Stimulated activated naive CD4-positive, alpha-beta T cell treated with Interleukin-2 at 50 U/mL for 16 hours (primary cell): ENCODE results near the gene KIRREL3.

Experiments used
- DNase-seq: peaks from one replicate; lab custom pipeline; 2025; lab: John Stamatoyannopoulos, UW

Gene KIRREL3

DNA sequence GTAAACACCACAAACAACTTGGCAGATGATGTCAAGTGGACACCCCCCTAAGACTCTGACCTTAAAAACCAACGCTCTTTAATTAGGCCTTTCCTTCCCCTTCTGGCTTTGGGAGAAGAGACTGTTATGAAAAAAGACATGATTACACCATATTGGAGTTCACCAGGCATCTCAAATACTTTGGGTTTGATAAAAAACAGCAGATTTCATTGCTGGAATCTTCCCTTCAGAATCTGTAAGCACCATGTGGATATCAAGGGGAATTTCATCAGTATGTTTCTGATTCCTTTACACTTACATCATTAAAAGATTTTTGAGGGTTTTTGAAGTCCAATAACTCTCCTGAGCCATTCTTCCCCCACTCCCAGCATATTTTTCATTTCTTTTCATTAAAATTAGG lies 85.6 kb downstream of the KIRREL3 start:
- DNase-seq: no peak

DNA sequence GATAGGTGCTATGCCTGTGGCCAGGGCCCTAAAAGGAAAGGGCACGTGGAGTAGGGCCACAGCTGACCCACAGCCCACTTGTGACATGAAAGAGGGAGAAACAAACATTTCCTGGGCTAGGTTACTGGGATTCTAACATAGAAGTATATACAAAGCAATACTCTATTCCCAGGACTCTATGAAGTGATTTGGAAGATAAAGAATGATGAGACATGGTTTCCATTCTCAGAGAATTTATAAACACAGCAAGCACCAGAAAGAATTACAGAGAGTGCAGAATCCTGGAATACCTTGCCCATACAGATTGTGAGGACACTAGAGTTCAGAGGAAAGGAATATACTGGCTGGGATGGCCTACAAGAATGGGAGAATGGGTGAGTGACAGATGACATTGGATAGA lies 86.4 kb downstream of the KIRREL3 start:
- no peak for DNase-seq

DNA sequence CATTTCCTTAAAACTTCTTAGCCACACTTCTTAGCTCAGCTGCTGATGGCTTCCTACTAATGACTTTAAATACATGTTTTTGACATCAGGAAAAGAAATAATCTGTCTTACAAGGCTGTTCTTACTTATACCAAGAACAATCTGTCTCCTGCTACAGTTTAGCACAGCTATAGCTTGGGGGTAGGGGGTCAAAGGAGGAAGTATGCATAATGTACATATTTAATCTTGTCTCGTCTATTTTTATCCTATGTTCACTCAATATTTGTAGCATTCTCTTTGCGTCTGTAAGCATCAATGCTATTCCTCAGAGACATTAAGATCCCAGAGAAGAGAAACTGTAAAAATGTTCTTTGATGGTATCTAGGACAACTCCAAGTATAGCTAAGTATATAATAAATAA lies 96.0 kb downstream of the KIRREL3 start:
- no peak for DNase-seq

DNA sequence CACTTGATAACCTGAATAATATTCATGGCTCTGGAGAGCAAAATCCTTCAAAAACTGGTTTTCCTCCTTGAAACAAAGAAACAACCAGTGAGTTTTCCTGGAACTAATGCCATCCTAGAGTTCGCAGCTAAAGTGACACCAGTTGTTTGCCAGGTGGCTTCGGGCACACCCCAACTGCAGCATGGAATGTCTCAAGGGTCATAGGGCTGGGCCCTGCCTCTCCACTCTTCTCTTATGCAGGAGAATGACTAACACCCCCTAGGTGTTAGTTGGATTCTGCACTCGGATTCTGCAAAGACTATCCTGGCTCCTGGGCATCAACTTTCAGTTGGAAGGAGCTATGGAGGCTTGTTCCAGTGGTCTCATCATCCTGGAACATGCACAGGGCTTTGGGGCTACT lies 98.8 kb downstream of the KIRREL3 start:
- no peak for DNase-seq

DNA sequence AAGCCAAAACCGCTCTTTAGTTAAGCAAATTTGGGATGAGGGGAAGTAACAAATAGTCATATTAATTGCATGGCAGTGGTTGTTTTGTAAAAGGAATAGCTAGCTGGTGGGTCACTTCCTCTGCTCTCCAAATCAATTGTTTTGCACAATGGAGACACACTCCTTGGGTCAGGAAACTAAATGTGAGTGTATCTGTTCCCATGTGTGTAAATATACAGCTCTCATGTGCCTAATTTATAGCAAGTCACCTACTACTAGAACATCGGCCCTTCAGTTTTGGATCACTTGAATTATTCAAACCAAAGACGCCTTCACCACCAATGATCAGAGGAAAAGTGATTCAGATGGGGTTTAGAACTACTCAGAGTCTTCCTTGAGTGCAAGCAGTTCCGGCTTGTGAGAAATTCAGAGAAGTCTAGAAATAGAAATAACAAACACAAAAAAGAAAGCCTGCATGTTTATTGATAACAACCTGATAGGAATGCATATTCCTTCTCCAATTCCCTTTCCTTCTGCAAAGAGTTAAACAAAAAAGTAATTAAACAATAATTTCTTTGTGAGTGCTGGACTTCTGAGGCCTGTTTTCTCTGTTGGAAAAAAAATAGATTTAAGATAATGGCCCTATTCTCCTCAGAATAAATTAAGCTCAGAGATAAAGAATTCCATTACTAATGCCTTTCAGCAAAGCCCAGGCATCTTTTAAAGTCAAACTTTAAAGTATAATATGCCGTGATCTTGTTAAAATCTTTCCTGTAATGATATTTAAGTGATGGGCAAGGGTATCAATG lies 100.4 kb downstream of the KIRREL3 start:
- DNase-seq: no peak

DNA sequence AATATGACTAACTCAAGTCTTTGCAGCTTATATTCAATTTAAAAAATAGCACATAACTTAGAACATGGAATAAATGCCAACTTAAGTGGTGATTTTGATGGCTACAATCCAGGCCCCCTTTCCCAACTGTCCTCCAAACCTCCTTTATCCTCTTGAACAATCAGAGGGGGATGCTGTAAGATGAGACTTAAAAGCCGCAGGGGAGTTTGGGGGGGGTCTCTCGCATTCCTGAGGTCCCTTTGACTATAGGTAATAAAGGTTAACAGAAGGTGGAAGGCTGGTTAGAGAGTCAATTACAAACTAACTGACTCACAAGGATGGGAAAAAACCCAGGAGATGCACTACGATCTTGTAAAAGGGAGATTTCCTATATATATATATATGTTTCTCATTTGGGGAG lies 101.8 kb downstream of the KIRREL3 start:
- DNase-seq: no peak

DNA sequence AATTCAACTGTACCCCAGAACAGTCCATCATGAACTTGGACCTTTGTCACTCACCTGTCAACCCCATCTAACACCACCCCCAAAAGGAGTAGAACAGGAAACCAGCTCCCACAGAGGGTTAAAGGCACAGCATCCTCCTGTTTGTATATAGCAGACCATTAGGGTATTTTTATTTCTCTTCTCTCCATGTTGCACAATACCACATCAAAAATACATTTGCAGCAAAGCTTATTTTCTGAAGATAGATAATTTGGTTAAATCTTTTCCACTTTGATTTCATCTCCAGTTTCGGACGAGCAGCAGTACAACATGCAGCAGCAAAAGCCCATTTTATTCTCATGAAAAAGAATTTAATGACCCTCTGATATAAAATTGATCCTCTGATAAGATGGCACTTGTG lies 103.1 kb downstream of the KIRREL3 start:
- no peak for DNase-seq

DNA sequence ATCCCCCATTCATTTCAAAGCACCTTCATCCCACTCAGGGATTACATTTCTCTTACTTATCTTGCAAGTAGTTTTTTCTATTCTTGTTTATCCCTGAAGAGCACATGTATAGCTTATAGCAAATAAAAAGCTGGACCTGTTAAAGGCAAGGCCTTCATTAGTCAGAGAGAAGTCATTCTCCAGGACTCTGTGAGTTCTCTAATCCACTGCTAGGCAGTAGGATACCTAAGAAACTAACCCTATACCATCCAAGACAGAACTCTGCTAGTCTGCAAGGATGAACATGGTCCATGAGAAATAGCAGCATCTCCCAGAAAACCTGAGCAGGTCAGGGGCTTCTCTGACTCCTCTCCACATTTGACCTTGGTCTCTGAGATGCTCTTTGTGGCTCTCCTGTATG lies 104.5 kb downstream of the KIRREL3 start:
- no peak for DNase-seq

DNA sequence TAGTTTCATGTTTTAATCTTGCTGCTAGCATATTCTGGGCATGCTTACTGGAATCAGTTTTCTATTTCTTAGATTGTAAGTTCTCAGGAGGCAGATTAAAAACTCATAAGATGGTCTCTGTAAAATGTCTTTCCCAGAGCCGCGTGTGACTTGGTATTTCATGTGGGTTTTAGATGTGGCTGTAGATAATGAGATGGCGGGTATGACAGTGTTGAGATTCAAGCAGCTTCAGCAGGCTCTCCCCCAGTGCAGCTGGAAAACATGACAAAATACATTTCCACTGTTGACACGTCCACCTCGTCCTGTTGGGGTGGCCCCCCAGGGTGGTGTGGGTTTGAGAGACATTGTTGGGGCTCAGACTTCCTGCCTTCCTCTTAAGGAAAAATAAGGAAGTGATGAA lies 106.8 kb downstream of the KIRREL3 start:
- no peak for DNase-seq

DNA sequence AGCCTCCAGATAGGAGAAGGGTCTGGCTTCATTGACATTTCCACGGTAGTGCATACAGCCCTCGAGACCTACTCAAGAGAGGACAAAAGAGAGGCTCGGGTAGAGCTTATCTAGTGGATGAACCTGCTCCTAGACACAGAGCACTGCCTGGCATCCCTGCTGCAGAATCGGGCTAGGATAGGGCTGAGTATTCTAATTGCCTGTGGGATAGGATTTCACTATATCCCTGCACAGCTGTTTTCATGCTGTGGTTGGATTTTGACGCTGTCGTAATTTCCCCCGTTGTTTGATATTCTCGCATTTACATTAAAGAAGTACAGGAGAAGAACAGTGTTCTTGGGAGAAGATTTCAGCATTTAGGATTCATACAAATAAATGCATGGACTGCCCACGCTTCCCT lies 107.8 kb downstream of the KIRREL3 start:
- no peak for DNase-seq

DNA sequence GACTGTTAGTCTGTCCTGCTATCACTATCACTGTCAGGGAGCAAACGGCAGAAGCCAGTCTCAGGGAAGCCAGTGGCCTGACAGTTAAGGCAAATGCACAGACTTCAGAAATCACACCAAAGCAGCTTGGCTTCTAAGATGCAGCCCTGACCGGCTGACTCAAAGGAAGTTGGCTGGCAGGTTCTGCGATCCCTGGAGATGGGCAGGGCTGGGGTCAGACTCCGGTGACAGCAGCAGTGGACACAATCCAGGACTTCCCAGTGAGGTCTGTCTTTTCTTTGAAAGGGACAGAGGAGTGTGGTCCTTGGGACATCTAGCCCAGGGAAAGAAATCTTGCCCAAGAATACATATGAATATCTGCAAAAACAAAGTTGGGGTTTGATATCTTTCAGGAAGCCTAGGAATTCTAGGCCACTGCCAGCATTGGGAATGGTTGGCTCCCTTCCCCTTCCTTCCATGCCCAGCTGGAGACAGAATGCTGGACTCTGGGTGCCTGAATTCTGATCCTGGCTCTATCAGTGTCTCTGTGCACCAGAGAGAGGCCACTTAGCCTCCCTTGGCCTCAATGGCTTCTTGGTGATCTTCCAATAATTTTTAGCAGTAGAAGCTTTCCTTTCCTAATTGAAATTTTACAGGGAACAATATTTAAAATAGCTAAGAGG lies 108.9 kb downstream of the KIRREL3 start:
- no peak for DNase-seq

DNA sequence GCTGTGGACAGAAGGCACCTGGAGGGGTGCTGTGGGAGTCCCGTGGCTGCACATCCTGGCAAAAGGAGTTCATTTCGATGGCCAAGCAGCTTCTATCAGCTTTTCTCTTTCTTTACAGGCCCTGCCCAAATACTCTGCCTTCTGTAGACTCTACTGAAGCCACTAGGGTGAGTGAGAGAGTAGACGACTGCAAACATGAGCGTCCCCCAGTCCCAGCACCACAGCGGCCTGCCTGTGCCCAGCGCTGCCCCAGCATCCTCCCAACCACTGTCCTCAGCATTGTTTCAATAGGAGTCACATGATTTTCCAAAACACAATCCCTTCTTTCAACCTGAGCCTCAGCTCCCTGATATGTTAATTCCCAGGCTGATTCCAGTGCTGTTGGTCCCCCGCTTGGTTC lies 110.0 kb downstream of the KIRREL3 start:
- no peak for DNase-seq

DNA sequence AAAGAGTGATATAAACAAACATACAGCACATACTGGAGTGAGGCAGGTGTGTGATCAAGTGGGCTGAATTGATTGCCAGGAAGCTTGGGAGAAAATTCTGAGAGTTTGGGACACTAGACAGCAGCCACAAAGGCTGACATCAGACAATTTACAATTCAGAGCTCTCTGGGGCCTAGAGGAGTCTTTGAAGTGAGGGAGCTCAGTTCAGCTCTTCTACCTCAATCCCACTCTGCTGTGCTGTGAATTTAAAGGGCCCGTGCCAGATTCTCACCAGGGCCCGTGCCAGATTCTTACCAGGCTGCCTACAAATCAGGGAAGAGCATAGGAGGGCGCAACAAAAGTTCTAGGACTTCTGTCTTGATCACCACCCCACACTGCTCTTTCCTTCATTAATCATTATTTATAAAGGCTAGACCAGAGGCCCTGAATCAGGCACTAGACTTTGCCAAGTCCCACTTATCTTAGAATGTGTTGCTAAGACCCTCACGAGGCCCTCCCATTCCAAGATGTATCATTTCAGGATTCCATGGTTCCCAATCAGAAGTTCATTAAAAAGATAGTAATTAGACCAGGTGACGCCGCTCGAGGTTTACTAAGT lies 112.4 kb downstream of the KIRREL3 start:
- DNase-seq: no peak

DNA sequence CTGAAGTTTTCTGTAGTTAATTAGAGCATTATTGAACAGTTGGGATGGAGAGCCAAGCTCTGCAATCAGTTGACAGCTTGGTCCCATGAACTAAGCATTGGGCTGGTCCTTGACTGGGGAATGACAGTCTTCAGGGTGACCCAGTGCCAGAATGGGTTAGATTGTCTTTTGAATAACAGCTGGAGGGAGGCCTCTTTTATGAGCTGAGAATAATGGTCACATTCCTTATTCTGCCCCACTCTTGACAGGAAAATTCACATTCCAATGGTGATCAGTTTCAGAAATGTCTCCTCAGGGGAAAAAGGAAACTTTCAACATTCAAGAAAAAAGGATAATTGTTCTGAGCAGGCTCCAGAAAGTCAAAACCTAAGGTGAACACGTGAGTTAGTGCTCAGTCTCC lies 113.9 kb downstream of the KIRREL3 start:
- DNase-seq: no peak

DNA sequence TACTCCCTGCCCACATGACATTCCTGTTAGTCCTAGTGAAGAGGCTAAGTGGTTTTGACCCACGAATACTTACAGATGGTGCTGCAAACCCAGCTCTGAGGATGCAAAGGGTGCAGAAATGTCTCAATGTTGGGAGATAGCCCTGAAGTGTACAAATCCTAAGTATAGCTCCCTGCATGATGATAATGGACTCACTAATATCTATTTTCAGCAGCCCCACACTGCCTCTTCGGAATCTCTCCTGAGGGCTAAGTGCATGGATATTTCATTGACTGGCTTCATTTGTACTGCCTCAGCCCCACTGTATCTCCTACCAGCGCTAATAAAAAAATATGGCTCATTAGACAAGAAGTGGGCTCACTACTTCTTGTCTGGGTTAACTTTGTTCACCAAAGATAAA lies 114.5 kb downstream of the KIRREL3 start:
- no peak for DNase-seq

DNA sequence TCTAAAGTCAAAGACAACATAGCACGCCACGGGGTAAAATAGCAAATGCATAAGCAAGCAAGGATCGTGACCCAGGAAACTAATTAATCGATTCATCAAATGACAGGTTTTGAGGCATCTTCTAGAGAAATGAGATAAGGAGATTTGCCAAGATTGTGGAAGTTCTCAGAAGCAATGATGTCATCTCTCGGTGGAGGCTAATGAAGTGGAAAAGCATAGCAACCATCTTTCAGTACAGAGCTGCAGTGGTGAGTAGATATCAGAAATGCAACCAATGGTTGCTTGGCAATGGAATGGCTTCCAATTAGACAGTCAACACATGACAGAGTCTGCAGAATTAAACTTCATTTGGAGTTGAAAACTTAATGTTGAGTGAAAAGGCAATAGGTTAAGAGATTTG lies 116.0 kb downstream of the KIRREL3 start:
- no peak for DNase-seq

DNA sequence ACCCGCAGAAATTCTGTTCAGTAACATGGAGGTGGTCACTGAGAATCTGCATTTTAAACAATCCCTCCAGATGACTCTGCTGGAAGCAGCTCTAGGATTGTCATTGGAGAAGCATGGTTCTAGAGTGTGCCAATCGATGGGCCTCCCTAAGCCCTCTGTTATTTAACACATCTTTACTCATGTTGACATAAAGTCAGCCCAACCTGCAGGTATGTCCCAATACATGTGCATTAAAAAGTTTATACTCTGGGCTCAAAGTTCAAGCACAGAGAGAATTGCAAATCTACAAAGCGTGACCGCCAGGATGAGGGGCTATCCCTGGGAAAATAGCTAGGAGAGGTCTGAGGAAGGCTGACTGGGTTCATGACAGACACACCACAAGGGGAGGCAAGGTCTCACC lies 116.4 kb downstream of the KIRREL3 start:
- DNase-seq: no peak

DNA sequence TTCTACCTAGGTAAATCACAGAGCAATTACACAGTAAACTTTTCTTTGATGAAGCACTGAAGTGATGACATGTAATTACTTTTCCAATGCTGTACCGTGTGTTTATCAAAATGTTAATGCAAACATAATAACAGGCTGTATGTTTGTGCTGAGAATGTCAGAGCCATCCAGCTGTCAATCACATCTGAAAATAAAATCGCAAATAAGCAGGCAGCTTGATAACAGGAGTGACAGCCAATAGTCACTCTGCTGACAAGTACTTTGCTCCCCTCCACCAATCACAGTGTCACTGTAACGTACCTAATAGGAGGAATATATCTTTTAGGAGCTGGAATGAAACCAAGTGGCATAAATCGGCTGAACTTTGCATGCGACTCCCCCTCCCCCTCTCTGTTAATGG lies 119.7 kb downstream of the KIRREL3 start:
- no peak for DNase-seq

DNA sequence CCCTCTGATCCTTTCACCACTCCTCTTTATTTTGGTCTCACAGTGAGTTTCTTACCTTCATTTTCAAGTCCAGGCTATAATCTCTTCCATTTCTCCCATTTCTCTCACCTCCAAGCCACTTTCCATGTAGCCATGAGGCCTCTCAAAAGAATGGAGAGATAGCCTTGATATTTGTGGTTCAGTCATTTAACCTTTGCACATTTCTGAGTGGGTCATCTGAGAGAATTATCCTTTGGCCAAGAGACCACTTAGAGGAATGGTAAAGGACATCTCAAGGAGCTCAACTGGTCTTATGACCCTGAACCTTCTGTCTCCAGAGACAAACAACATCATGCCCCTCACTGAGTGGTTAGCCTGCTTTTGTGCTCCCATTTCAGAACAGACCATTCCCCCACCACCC lies 121.1 kb downstream of the KIRREL3 start:
- no peak for DNase-seq

DNA sequence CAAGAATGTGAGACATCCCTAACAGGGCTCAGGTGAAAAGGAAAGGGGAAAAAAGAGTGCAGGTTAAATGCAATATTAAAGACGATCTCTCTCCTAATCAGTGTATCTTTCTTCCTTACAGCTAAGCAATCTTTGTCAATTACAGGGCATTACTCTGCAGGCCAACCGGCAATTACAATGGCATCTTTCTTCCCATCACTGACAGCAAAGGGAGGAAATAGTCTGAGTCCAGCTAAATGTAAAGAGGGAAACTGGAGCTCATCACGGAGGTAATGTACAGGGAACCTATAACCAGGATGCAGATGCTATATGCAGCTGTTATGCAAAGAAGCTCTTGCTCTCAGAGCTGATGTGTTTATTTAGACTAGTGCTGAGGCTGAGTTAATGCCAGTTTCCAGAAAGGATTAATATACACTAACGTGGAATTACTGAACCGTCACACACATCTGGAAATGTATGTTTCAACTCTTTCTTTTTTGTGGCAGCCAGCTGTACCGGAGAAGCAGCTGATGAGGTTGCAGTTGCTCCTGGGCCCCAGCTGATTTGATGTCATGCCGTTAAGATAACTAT lies 121.6 kb downstream of the KIRREL3 start:
- DNase-seq: no peak

DNA sequence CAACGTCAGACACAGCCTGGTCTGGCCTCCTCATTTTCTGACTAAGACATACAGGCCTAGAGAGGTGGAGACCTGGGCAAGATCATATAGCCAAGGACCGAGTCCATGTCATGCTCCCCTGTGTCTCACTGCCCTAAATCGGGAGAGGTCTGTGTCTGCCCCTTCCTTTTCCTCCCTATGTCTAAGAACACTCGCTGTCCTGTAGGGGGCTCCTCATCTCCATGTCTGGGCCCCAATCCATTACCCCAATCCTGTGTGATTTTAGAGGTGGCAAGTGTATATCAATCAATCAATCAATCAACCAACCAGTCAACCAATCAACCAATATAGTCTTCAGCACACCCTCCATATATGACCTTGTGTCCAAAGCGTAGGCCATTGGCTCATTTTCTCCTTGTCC lies 125.7 kb downstream of the KIRREL3 start:
- DNase-seq: no peak

DNA sequence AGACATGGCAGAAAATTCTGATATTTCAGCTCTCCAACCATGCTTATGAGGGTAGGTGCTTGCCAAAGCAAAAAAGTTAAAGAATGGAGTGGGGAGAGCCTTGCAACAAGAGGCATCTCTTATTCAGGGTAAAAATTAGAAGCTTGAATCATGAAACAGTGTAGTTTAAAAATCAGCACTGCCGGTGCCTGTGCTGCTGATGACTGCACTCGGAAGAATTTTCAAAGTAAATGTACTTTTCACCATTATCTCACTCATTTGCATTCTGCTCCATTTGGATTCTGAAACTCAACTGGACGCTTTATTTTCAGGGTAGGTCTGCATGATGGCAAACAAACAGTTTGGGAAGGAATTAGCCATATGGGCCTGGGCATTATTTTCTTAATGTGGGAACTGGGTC lies 126.3 kb downstream of the KIRREL3 start:
- DNase-seq: no peak

DNA sequence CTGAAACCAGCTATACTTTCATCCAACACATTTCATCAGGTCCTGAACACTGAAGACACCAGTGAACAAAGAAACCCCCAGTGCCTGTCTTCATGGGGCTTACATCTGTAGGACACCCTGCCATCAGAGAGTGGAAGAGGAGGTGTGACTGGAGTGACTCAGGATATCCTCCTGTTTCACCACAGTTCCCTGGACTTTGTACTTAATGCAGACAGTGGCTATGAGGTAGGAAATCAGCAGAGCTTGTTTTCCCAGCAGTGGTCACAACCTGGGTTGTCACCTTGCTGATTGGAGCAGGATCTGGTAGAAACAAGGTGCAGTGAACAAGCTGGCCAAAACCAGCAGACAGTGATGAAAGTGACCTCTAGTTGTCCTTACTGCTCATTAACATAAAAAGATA lies 128.8 kb downstream of the KIRREL3 start:
- no peak for DNase-seq
